Lower leg skin (tissue), 4 donors: ENCODE measurements around the gene NT5DC4. TPM values are rescaled to one million over a fixed set of nuclear protein-coding genes. Genes with fewer than 3 reads are reported as not detected.

Experiments
- DNase-seq, 2 donors: peaks; one replicate each; pipeline ENCODE4 v3.0.0-alpha.2; 2019; ENCODE audit warnings: low spot score in 2 of 2
- H3K4me3 ChIP-seq: fragments of 200-600 bp; sonication (generic); 2 replicates; pipeline ENCODE4 v1.5.1; 2017; ENCODE audit warnings: mild to moderate bottlenecking, low read depth; ENCODE audit not compliant: poor library complexity, severe bottlenecking
- CTCF ChIP-seq, 3 donors: fragments of 450-650 bp; IDR thresholded peaks; one replicate each; pipeline ENCODE4 v1.5.1; 2016; ENCODE audit warnings: antibody characterized with exemption in 3 of 3, mild to moderate bottlenecking in 3 of 3, moderate library complexity in 2 of 3
- POLR2A ChIP-seq, 2 donors: fragments of 450-650 bp; IDR thresholded peaks; one replicate each; pipeline ENCODE4 v1.6.1; 2016 to 2017; ENCODE audit warnings: antibody characterized with exemption in 2 of 2, mild to moderate bottlenecking in 1 of 2, moderate library complexity in 1 of 2
- WGBS, 2 donors: methylation state at CpG; one replicate each; pipeline ENCODE4 v1.1.5; 2018; 5-methylcytosine and 5-hydroxymethylcytosine counted together
- intact Hi-C: fragments of 100-400 bp; cut with DNase I; formaldehyde crosslinking; loops from one replicate; pipeline ENCODE4 v1.15.0; 2023; ENCODE audit warnings: low total_unique reads
- total RNA-seq, 4 donors: library from RNA; depleted of rRNA; stranded (reverse); fragments of >200 nt; gene quantifications; one replicate each; pipeline ENCODE4 v1.1.0, GENCODE V29; 2016

The NT5DC4 gene
- total RNA-seq, 4 donors from 2014 or later, result not detected

GRCh38 chr2:112682101-112682500 is 38.7 kb upstream of the NT5DC4 start:
- 91 to 95% methylated on average over 7 of the region's 7 CpGs for WGBS, 2 donors
- intact Hi-C loops, result no loop called here
- no peak for DNase-seq
- TF ChIP-seq CTCF (IDR thresholded peaks at IDR 0.05) (no peak), POLR2A (IDR thresholded peaks at IDR 0.05) (no peak)
- H3K4me3 ChIP-seq, result no peak overlapping the region

DNA sequence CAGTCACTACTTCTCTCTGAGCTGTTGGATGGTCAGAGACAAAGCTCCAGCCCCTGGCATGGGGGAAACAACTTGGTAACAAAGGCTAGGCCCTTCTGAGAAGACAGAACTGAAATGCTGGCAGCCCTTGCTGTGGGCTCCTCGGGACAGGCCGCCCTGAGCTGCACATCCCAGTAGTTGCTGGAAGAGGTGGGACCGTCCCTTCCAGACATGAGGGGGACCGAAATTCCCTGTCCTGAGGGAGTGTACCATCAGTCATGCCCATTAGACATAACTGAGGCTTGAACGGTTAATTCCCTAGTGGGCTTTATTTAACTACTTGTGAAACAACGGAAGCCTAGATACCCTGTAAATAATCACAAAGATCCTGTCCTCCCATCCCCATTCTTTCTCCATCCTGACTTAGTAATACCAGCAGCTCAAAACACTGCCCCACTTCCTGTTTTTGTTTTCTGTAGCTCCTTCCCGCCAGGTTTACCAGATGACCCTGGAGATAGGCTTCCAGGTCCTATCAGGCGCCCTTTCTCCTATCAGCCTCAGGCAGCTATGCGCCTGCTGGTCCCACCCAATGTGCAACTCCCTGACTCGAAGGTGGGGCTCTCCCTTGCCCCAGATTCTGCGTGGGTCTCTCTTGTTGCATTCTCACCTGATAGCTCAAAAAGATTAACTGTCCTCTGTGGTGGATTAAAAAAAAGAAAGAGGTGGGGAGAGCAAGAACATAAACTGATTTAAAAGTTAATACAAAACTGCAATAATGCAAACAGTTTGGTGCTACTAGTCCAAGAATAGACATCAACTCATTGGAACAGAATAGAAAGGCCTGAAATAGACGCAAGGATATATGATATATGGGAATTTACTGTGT is 37.0 kb upstream of the NT5DC4 start:
- no peak for DNase-seq
- TF ChIP-seq POLR2A (IDR thresholded peaks at IDR 0.05) (no peak), CTCF (IDR thresholded peaks at IDR 0.05) (no peak)
- no peak overlapping the region for H3K4me3 ChIP-seq
- 70 to 73% methylated on average over 12 of the region's 12 CpGs for WGBS, 2 donors
- intact Hi-C loops, result no loop called here

DNA sequence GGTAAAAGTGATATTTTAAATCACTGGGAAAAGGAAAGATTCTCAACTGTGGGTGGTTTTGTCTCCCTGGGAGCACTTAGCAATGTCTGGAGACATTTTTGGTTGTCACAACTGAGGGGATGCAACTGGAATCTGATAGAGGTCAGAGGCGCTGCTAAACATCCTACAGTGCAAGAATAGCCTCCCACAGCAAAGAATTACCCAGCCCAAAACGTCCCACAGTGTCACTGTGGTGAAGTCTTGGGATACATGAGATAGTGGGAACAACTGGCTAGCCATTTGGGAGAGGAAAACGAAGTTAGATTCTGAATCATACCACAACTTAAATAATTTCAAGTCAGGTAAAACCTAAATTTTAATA is 36.4 kb upstream of the NT5DC4 start:
- WGBS, 2 donors, result 76 to 77% methylated on average over 3 of the region's 3 CpGs
- intact Hi-C loops, result no loop called here
- no peak for TF ChIP-seq CTCF (IDR thresholded peaks at IDR 0.05)
- TF ChIP-seq POLR2A (IDR thresholded peaks at IDR 0.05), result no peak
- no peak for DNase-seq
- H3K4me3 ChIP-seq, result no peak overlapping the region

GRCh38 chr2:112685271-112685884 is 35.4 kb upstream of the NT5DC4 start:
- TF ChIP-seq POLR2A (IDR thresholded peaks at IDR 0.05) (no peak), CTCF (IDR thresholded peaks at IDR 0.05) (no peak)
- DNase-seq, result no peak
- 84 to 92% methylated on average over 4 of the region's 4 CpGs for WGBS, 2 donors
- no peak overlapping the region for H3K4me3 ChIP-seq
- intact Hi-C loops, result no loop called here

GRCh38 chr2:112686348-112687217 is 34.2 kb upstream of the NT5DC4 start:
- 79 to 80% methylated on average over 15 of the region's 15 CpGs for WGBS, 2 donors
- intact Hi-C loops, result no loop called here
- no peak for DNase-seq
- TF ChIP-seq CTCF (IDR thresholded peaks at IDR 0.05) (no peak), POLR2A (IDR thresholded peaks at IDR 0.05) (no peak)
- H3K4me3 ChIP-seq, result no peak overlapping the region
